CD4-positive, alpha-beta T cell (primary cell): ENCODE measurements around the gene ZNF521. TPM values are rescaled to one million over a fixed set of nuclear protein-coding genes. Genes with fewer than 3 reads are reported as not detected.

Experiments
- ATAC-seq: fragments of 200-7000 bp; cut with Tn5 transposase; one replicate; pipeline ENCODE4 v1.10.0; 2022; ENCODE audit warnings: mild to moderate bottlenecking; ENCODE audit not compliant: poor library complexity
- CTCF ChIA-PET: fragments of 350-600 bp; sonication (Branson Sonifier 250); formaldehyde crosslinking; loops from one replicate; lab custom pipeline; 2021; ENCODE audit warnings: antibody characterized with exemption, inconsistent platforms; lab: Charles Lee
- POLR2A ChIA-PET: fragments of 350-600 bp; sonication (Branson Sonifier 250); formaldehyde crosslinking; loops from one replicate; lab custom pipeline; 2021; ENCODE audit warnings: antibody characterized with exemption, inconsistent platforms; lab: Charles Lee
- DNase-seq, 14 experiments: peaks; one replicate each; pipeline ENCODE4 v3.0.0-alpha.2; 2013 to 2020; ENCODE audit warnings: mixed read lengths in 2 of 14
- H3K27ac ChIP-seq, 2 donors: one replicate each; pipeline versions ENCODE4 v1.5.1 to v1.7.0; 2013; ENCODE audit warnings: low read length in 2 of 2, low read depth in 1 of 2, mild to moderate bottlenecking in 1 of 2
- H3K27me3 ChIP-seq, 2 experiments: 1 replicate in 1 of 2; 2 replicates in 1 of 2; pipeline versions ENCODE4 v1.6.1 to v1.7.0; 2013; ENCODE audit warnings: low read length in 2 of 2, control low read depth in 1 of 2, mild to moderate bottlenecking in 1 of 2, moderate library complexity in 1 of 2; ENCODE audit not compliant: insufficient read depth in 2 of 2, control insufficient read depth in 1 of 2
- H3K36me3 ChIP-seq: one replicate; pipeline ENCODE4 v1.6.1; 2013; ENCODE audit warnings: low read length, control low read depth; ENCODE audit not compliant: insufficient read depth
- H3K4me1 ChIP-seq: one replicate; pipeline ENCODE4 v1.6.1; 2013; ENCODE audit warnings: low read length, control low read depth; ENCODE audit not compliant: insufficient read depth
- H3K4me3 ChIP-seq: one replicate; pipeline ENCODE4 v1.5.1; 2013; ENCODE audit warnings: mild to moderate bottlenecking, low read length, moderate library complexity
- H3K9me3 ChIP-seq, 2 experiments: 1 replicate in 1 of 2; 2 replicates in 1 of 2; pipeline versions ENCODE4 v1.6.1 to v1.7.0; 2013; ENCODE audit warnings: low read length in 2 of 2, mild to moderate bottlenecking in 2 of 2, control low read depth in 1 of 2, moderate library complexity in 1 of 2; ENCODE audit not compliant: control insufficient read depth in 1 of 2, insufficient read depth in 1 of 2
- H3K27ac Mint-ChIP-seq: one replicate; pipeline ENCODE4 v1.8.0; 2020; ENCODE audit warnings: mixed read lengths
- H3K27me3 Mint-ChIP-seq: one replicate; pipeline ENCODE4 v1.8.0; 2021; ENCODE audit warnings: mixed read lengths
- H3K36me3 Mint-ChIP-seq: one replicate; pipeline ENCODE4 v1.8.0; 2021; ENCODE audit warnings: low read depth, mixed read lengths
- H3K4me1 Mint-ChIP-seq: one replicate; pipeline ENCODE4 v1.8.0; 2021; ENCODE audit warnings: low read depth, mixed read lengths
- H3K4me3 Mint-ChIP-seq: one replicate; pipeline ENCODE4 v1.8.0; 2020; ENCODE audit warnings: mild to moderate bottlenecking, mixed read lengths
- H3K9me3 Mint-ChIP-seq: one replicate; pipeline ENCODE4 v1.8.0; 2020; ENCODE audit warnings: mixed read lengths
- intact Hi-C, 2 experiments: fragments of 100-400 bp; cut with DNase I in 1 of 2; cut with micrococcal nuclease in 1 of 2; formaldehyde crosslinking; loops; one replicate each; pipeline versions ENCODE4 v1.15.1 to v1.9.0; 2023 to 2025; cut with DNase I, micrococcal nuclease
- total RNA-seq, 174 experiments: library from RNA in 2 of 174; stranded (reverse) in 2 of 174; gene quantifications; one replicate each; pipeline ENCODE4 v1.2.3 and lab custom pipeline; 2021 to 2026
- TF ChIP-seq, protein P1 (sequence below): fragments of 200-600 bp; IDR thresholded peaks from one replicate; pipeline ENCODE4 v1.8.0; 2022; ENCODE audit warnings: antibody characterized with exemption, mild to moderate bottlenecking

Gene ZNF521
- total RNA-seq, 2 experiments from 2014 or later = not detected

- Histone ChIP-seq H3K27me3 (no peaks in the 10 kb centered on the region), H3K4me1 (no peaks in the 10 kb centered on the region), H3K36me3 (no peaks in the 10 kb centered on the region), H3K27ac (no peak overlapping the region), H3K9me3 (no peaks in the 10 kb centered on the region), H3K4me3 (no peak overlapping the region)
- no peaks in the 10 kb centered on the region for H3K27me3 Mint-ChIP-seq
- DNase-seq = no peak
- ChIA-PET CTCF (no interaction called here), POLR2A (no interaction called here)
- H3K36me3 Mint-ChIP-seq = no peaks in the 10 kb centered on the region
- no peak overlapping the region for H3K4me3 Mint-ChIP-seq
- TF ChIP-seq, protein P1, sequence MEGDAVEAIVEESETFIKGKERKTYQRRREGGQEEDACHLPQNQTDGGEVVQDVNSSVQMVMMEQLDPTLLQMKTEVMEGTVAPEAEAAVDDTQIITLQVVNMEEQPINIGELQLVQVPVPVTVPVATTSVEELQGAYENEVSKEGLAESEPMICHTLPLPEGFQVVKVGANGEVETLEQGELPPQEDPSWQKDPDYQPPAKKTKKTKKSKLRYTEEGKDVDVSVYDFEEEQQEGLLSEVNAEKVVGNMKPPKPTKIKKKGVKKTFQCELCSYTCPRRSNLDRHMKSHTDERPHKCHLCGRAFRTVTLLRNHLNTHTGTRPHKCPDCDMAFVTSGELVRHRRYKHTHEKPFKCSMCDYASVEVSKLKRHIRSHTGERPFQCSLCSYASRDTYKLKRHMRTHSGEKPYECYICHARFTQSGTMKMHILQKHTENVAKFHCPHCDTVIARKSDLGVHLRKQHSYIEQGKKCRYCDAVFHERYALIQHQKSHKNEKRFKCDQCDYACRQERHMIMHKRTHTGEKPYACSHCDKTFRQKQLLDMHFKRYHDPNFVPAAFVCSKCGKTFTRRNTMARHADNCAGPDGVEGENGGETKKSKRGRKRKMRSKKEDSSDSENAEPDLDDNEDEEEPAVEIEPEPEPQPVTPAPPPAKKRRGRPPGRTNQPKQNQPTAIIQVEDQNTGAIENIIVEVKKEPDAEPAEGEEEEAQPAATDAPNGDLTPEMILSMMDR = no peak
- ATAC-seq = no peak
- H3K9me3 Mint-ChIP-seq = no peaks in the 10 kb centered on the region
- no peaks in the 10 kb centered on the region for H3K4me1 Mint-ChIP-seq
- no peak overlapping the region for H3K27ac Mint-ChIP-seq
- intact Hi-C loops = no loop called here
These were observed 103.2 kb downstream of the ZNF521 start for GRCh38 chr18:25248755-25249154.

DNA sequence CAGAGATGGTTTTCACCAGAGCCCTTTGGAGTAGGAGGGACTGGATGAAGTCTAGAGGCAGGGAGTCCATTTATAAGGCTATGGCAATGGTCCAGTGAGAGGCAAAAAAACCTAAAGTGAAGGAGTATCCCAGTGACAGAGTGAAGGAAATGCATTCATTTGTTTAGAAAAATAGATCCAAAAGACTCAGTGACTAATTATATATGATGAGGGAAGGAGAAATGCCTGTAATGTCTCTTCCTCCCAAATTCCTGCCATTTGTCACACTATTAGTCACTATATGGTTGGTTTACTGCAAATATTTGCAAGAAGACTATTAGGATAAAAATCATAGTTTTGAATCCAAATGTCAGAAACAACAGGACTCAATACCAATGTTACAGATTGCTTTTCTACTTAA lies 104.2 kb downstream of the ZNF521 start:
- Histone ChIP-seq H3K27ac (no peak overlapping the region), H3K36me3 (no peaks in the 10 kb centered on the region), H3K27me3 (no peaks in the 10 kb centered on the region), H3K9me3 (no peaks in the 10 kb centered on the region), H3K4me3 (no peak overlapping the region), H3K4me1 (no peaks in the 10 kb centered on the region)
- POLR2A ChIA-PET = no interaction called here
- Mint-ChIP-seq H3K4me3 (no peak overlapping the region), H3K36me3 (no peaks in the 10 kb centered on the region), H3K27me3 (no peaks in the 10 kb centered on the region), H3K27ac (no peak overlapping the region), H3K4me1 (no peaks in the 10 kb centered on the region), H3K9me3 (no peaks in the 10 kb centered on the region)
- DNase-seq (no peak), ATAC-seq (no peak)
- CTCF ChIA-PET = no interaction called here
- intact Hi-C loops = no loop called here
- TF ChIP-seq, protein P1 = no peak

GRCh38 chr18:25244924-25245698 lies 106.9 kb downstream of the ZNF521 start:
- no peak for ATAC-seq

More at GRCh38 chr18:25244924-25245698, 106.9 kb downstream of the ZNF521 start:
- Histone ChIP-seq H3K4me1 (no peaks in the 10 kb centered on the region), H3K36me3 (no peaks in the 10 kb centered on the region), H3K9me3 (no peaks in the 10 kb centered on the region), H3K4me3 (no peak overlapping the region), H3K27ac (no peak overlapping the region), H3K27me3 (no peaks in the 10 kb centered on the region)
- no peak for DNase-seq
- Mint-ChIP-seq H3K27me3 (no peaks in the 10 kb centered on the region), H3K4me3 (no peak overlapping the region), H3K9me3 (no peaks in the 10 kb centered on the region), H3K36me3 (no peaks in the 10 kb centered on the region), H3K4me1 (no peaks in the 10 kb centered on the region), H3K27ac (no peak overlapping the region)
- POLR2A ChIA-PET = no interaction called here
- TF ChIP-seq, protein P1 = no peak
- intact Hi-C loops = no loop called here
- CTCF ChIA-PET = no interaction called here
